ENCODE measurements around the gene GAMT. TPM values are rescaled to one million over a fixed set of nuclear protein-coding genes. Genes with fewer than 3 reads are reported as not detected.

GAMT gene
- total RNA-seq, 2 experiments from 2014 or later: 11.0 to 13.0 TPM

DNA sequence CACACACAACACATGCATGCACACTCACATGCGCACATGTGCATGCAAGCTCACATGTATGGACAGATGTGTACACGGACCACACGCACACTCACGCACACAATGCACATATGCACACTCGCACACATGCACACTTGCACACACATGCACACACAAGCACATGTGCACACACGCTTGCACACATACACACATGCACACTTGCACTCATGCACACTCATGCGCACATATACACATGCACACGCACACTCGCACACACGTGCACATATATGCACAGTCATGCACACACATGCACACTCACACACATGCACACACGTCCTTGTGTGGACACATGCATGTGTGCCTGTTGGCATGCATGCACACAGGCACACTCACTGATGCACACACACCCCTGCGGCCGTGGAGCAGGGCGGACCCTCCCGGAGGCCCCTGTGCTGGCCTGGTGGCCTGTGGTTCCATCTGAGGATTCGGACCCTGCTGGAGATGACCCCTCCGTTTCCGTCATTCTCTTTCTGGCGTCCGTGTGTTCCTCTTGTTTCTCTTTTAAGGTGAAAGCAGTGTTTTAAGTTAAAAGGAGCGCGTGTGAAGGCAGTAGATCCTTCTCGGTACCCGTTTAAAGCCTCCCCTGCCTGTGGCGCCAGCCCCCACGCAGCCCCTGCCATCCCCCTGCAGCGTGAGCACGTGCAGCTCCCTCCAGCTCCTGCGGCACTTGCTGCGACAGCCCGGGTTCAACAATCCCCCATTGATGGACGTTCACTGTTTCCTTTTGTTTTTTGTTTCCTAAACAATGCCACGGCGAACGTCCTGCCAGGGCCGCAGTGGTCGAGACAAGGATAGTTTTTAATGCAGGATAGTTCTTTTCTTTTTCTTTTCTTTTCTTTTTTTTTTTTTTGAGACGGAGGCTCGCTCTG is 12.1 kb downstream of the GAMT start:
- H3K36me3 Mint-ChIP-seq (ENCODE audit: low read depth): peaks cover 43% of the 10 kb centered on the region
- no peak overlapping the region for H3K4me3 ChIP-seq (ENCODE audit: low read length)
- POLR2A ChIA-PET: no interaction called here
- peaks cover 55% of the 10 kb centered on the region for H3K36me3 ChIP-seq (ENCODE audit: insufficient read depth, low read length)
- H3K9me3 ChIP-seq (ENCODE audit: control insufficient read depth in 1 of 2, insufficient read depth in 1 of 2, low read length in 2 of 2): no peaks in the 10 kb centered on the region
- H3K9me3 Mint-ChIP-seq: no peaks in the 10 kb centered on the region
- TF ChIP-seq, protein P1, sequence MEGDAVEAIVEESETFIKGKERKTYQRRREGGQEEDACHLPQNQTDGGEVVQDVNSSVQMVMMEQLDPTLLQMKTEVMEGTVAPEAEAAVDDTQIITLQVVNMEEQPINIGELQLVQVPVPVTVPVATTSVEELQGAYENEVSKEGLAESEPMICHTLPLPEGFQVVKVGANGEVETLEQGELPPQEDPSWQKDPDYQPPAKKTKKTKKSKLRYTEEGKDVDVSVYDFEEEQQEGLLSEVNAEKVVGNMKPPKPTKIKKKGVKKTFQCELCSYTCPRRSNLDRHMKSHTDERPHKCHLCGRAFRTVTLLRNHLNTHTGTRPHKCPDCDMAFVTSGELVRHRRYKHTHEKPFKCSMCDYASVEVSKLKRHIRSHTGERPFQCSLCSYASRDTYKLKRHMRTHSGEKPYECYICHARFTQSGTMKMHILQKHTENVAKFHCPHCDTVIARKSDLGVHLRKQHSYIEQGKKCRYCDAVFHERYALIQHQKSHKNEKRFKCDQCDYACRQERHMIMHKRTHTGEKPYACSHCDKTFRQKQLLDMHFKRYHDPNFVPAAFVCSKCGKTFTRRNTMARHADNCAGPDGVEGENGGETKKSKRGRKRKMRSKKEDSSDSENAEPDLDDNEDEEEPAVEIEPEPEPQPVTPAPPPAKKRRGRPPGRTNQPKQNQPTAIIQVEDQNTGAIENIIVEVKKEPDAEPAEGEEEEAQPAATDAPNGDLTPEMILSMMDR (IDR thresholded peaks at IDR 0.05): no peak
- ATAC-seq (ENCODE audit: poor library complexity) (no peak), DNase-seq (no peak)
- H3K4me1 ChIP-seq (ENCODE audit: insufficient read depth, low read length): peaks cover 24% of the 10 kb centered on the region
- H3K27me3 ChIP-seq (ENCODE audit: control insufficient read depth in 1 of 2, insufficient read depth in 2 of 2, low read length in 2 of 2): no peaks in the 10 kb centered on the region
- H3K27ac Mint-ChIP-seq: no peak overlapping the region
- H3K27me3 Mint-ChIP-seq: no peaks in the 10 kb centered on the region
- intact Hi-C loops (cut with DNase I, micrococcal nuclease): no loop called here
- CTCF ChIA-PET: no interaction called here
- no peak overlapping the region for H3K4me3 Mint-ChIP-seq
- H3K4me1 Mint-ChIP-seq (ENCODE audit: low read depth): peaks cover 4% of the 10 kb centered on the region
- no peak overlapping the region for H3K27ac ChIP-seq (ENCODE audit: low read depth in 1 of 2, low read length in 2 of 2)

DNA sequence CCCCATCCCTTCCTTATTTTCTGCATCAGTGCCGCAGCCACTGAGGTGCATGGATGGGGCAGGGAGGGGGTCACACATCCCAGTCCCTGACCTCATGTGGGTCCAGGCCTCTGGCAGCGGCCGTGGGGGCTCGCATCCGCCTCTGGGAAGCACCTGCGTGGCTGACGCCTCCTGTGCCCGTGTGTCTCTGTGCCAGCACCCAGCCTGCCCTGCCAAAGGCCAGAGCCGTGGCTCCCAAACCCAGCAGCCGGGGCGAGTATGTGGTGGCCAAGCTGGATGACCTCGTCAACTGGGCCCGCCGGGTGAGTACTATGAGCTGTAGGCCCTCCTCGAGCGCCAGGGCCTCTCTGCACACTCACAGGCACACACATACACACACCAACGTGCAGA is 12.7 kb downstream of the GAMT start:
- intact Hi-C loops (cut with DNase I, micrococcal nuclease): no loop called here
- TF ChIP-seq, protein P1 (IDR thresholded peaks at IDR 0.05): no peak
- no peaks in the 10 kb centered on the region for H3K9me3 ChIP-seq (ENCODE audit: control insufficient read depth in 1 of 2, insufficient read depth in 1 of 2, low read length in 2 of 2)
- no peak overlapping the region for H3K4me3 ChIP-seq (ENCODE audit: low read length)
- peaks cover 28% of the 10 kb centered on the region for H3K4me1 ChIP-seq (ENCODE audit: insufficient read depth, low read length)
- H3K27ac Mint-ChIP-seq: no peak overlapping the region
- ChIA-PET CTCF (no interaction called here), POLR2A (no interaction called here)
- peaks cover 53% of the 10 kb centered on the region for H3K36me3 ChIP-seq (ENCODE audit: insufficient read depth, low read length)
- no peak for ATAC-seq (ENCODE audit: poor library complexity)
- peaks cover 47% of the 10 kb centered on the region for H3K36me3 Mint-ChIP-seq (ENCODE audit: low read depth)
- no peaks in the 10 kb centered on the region for H3K27me3 ChIP-seq (ENCODE audit: control insufficient read depth in 1 of 2, insufficient read depth in 2 of 2, low read length in 2 of 2)
- H3K4me1 Mint-ChIP-seq (ENCODE audit: low read depth): peaks cover 9% of the 10 kb centered on the region
- H3K4me3 Mint-ChIP-seq: no peak overlapping the region
- peaks cover 1% of the 10 kb centered on the region for H3K27me3 Mint-ChIP-seq
- no peak for DNase-seq
- H3K27ac ChIP-seq (ENCODE audit: low read depth in 1 of 2, low read length in 2 of 2): no peak overlapping the region
- H3K9me3 Mint-ChIP-seq: no peaks in the 10 kb centered on the region

DNA sequence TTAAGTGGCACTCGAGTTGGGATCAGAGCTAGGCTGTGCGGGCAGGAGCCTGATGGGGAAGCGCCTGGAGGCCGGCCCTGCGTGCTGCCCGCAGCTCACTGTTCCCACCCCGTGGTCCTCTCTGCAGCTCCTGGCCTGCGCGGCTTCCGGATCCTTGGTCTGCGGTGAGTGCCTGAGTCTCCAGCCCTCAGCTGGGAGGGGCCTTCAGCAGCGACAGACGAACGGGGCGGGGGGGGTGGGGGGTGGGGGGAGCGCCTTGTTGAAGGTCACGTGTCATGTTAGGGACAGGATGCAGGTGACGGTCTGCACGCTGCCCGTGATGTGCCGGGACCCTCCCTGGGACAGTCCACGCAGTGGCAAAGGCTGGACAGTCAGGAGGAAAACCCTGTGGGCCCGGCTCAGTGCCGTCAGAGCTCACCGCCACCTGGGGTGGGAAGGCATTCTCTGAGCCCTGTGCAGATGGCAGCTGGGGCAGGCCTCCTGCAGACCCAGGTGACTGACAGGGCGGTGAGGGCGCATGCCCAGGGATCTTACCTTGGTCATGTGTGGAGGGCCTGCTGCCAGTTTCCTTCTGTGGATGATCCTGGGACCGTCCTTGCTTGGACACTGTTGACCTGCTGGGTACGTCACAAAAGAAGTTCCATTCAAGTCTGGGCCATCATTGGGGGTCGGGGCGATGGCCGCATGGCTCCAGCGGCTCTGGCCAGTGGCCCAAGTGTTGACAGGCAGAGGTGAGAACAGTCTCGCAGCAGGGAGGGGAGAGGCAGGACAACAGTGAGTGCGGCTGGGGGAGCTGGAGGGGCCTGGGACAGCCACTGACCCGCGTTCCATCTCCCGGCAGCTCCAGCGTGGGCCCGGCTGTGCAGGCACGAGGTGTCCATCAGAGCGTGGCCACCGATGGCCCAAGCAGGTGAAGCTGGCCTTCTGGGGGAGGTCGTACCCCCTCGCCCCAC is 13.4 kb downstream of the GAMT start:
- DNase-seq (no peak), ATAC-seq (ENCODE audit: poor library complexity) (no peak)
- no peaks in the 10 kb centered on the region for H3K27me3 ChIP-seq (ENCODE audit: control insufficient read depth in 1 of 2, insufficient read depth in 2 of 2, low read length in 2 of 2)
- H3K27ac ChIP-seq (ENCODE audit: low read depth in 1 of 2, low read length in 2 of 2): no peak overlapping the region
- Mint-ChIP-seq H3K4me1 (ENCODE audit: low read depth) (peaks cover 16% of the 10 kb centered on the region), H3K27ac (no peak overlapping the region), H3K27me3 (peaks cover 8% of the 10 kb centered on the region), H3K4me3 (no peak overlapping the region), H3K9me3 (no peaks in the 10 kb centered on the region), H3K36me3 (ENCODE audit: low read depth) (peaks cover 54% of the 10 kb centered on the region)
- TF ChIP-seq, protein P1 (IDR thresholded peaks at IDR 0.05): no peak
- intact Hi-C loops (cut with DNase I, micrococcal nuclease): no loop called here
- no peak overlapping the region for H3K4me3 ChIP-seq (ENCODE audit: low read length)
- H3K4me1 ChIP-seq (ENCODE audit: insufficient read depth, low read length): peaks cover 31% of the 10 kb centered on the region
- CTCF ChIA-PET: no interaction called here
- POLR2A ChIA-PET: no interaction called here
- peaks cover 48% of the 10 kb centered on the region for H3K36me3 ChIP-seq (ENCODE audit: insufficient read depth, low read length)
- H3K9me3 ChIP-seq (ENCODE audit: control insufficient read depth in 1 of 2, insufficient read depth in 1 of 2, low read length in 2 of 2): no peaks in the 10 kb centered on the region

Data from CD4-positive, alpha-beta T cell (primary cell).